ENCODE data around the gene ANKRD13B. TPM values are rescaled to one million over a fixed set of nuclear protein-coding genes. Genes with fewer than 3 reads are reported as not detected.

Gene ANKRD13B
- polyA plus RNA-seq, 1 donor (not counting 4 experiments of a cell fraction or from before 2014, with no cell fraction given): 3.7 TPM

DNA sequence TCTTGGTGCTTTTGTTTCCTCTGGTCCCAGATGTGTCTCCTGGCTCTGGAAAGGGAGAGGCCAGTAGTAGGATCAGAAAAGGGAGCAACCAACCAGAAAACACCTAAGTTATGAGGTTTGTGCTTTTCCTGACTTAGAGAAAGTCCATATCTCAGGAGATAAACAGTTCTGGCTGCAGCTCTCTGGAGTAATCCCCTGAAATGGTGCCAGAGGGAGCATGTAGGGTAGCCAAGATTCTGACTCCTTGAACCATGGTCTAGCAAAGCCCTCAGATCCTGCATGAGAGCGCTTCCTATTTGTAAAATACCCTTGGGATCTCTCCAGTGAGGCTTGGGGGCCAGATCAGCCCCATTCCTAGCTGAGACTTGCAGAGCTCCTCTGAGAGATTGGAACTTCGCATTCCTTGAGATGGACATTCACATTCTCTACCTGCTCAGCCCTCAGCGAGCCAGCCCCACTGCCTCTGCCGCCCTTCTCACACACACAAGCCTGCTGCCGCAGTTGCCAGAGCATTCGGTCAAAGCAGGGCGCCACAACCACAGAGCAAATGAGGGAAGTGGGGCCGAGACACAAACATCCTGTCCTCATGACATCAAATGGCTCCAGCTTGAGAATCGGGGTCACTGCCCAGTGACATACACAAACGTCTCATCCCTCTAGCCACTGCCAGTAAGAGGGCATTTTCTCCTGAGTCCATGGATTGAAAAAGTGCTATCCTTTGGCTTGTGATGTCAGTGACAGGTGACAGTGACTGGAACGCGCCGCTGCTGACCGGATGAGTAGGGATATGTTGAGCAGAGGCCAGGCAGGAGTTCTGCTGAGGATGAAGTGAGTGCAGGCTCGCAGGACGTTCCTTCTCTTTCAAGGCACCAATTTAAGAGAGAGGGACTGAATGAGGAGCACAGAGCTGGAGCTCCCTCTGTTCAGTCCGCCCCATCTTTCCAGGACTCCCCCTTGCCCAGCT lies 31.1 kb upstream of the ANKRD13B start:
- dilution Hi-C loops (cut with MboI; ENCODE audit: extremely low pct_ligation_motif_present, low sequenced_read_pairs): no loop called here
- H3K27me3 ChIP-seq (ENCODE audit: control insufficient read depth, extremely low read depth, insufficient read depth, low read length): no peaks in the 10 kb centered on the region
- no peak overlapping the region for H3K4me2 ChIP-seq (ENCODE audit: control insufficient read depth, extremely low read depth, insufficient read depth, low read depth, low read length)
- TF ChIP-seq, protein P1, sequence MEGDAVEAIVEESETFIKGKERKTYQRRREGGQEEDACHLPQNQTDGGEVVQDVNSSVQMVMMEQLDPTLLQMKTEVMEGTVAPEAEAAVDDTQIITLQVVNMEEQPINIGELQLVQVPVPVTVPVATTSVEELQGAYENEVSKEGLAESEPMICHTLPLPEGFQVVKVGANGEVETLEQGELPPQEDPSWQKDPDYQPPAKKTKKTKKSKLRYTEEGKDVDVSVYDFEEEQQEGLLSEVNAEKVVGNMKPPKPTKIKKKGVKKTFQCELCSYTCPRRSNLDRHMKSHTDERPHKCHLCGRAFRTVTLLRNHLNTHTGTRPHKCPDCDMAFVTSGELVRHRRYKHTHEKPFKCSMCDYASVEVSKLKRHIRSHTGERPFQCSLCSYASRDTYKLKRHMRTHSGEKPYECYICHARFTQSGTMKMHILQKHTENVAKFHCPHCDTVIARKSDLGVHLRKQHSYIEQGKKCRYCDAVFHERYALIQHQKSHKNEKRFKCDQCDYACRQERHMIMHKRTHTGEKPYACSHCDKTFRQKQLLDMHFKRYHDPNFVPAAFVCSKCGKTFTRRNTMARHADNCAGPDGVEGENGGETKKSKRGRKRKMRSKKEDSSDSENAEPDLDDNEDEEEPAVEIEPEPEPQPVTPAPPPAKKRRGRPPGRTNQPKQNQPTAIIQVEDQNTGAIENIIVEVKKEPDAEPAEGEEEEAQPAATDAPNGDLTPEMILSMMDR (optimal IDR thresholded peaks at IDR 0.05 in 1 of 3, IDR thresholded peaks at IDR 0.05 in 1 of 3, conservative IDR thresholded peaks at IDR 0.05 in 1 of 3; ENCODE audit: extremely low read depth in 1 of 3, insufficient read depth in 2 of 3, low read length in 3 of 3): no peak
- no peak for TF ChIP-seq EZH2 (IDR thresholded peaks at IDR 0.05; ENCODE audit: low read length)
- H3K79me2 ChIP-seq (ENCODE audit: control insufficient read depth, insufficient read depth, low read length): no peaks in the 10 kb centered on the region
- peaks cover 0 to 4% of the 10 kb centered on the region in 2 experiments for H3K36me3 ChIP-seq (ENCODE audit: control insufficient read depth in 2 of 2, extremely low read depth in 1 of 2, insufficient read depth in 2 of 2, low read length in 2 of 2)
- no peaks in the 10 kb centered on the region for H3K9me1 ChIP-seq (ENCODE audit: control insufficient read depth, extremely low read depth, insufficient read depth, low read length)
- H3K27ac ChIP-seq (ENCODE audit: control insufficient read depth, insufficient read depth, low read length): no peak overlapping the region
- H3K4me1 ChIP-seq (ENCODE audit: control insufficient read depth, extremely low read depth, insufficient read depth, low read length): peaks cover 10% of the 10 kb centered on the region
- no peaks in the 10 kb centered on the region for H4K20me1 ChIP-seq (ENCODE audit: control insufficient read depth, extremely low read depth, insufficient read depth, low read length)
- DNase-seq (ENCODE audit: low read depth, low spot score) (no peak), FAIRE-seq (no peak)
- H2AFZ ChIP-seq (ENCODE audit: control insufficient read depth, low read length): no peak overlapping the region
- no peak overlapping the region for H3K4me3 ChIP-seq (ENCODE audit: control insufficient read depth in 2 of 3, extremely low read depth in 1 of 3, insufficient read depth in 2 of 3, low read depth in 1 of 3, low read length in 3 of 3)
- no peaks in the 10 kb centered on the region for H3K9me3 ChIP-seq (ENCODE audit: control insufficient read depth, low read depth, low read length)
- H3K9ac ChIP-seq (ENCODE audit: control insufficient read depth, extremely low read depth, insufficient read depth, low read length): no peak overlapping the region

DNA sequence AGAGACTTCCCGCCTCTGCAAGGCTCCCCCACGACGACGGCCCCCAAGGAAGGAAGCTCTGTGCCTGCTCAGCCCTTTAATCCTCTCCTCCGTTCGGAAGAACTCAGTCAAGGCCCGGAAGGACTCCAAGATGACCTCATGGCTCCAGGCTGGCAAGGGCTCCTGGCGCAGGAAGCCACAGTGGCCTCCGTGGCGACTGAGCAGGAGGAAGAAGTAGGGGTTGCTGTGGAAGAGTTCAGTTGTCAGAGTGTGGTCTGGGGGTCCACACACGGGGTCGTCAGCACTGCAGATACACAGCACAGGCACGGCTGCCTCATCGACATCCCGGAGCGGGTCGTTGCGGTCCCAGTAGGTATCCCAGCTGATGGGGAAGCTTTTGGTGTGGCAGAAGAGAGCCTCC lies 30.3 kb upstream of the ANKRD13B start:
- FAIRE-seq (no peak), DNase-seq (ENCODE audit: low read depth, low spot score) (no peak)
- TF ChIP-seq, protein P1 (optimal IDR thresholded peaks at IDR 0.05 in 1 of 3, IDR thresholded peaks at IDR 0.05 in 1 of 3, conservative IDR thresholded peaks at IDR 0.05 in 1 of 3; ENCODE audit: extremely low read depth in 1 of 3, insufficient read depth in 2 of 3, low read length in 3 of 3): no peak
- no peak for TF ChIP-seq EZH2 (IDR thresholded peaks at IDR 0.05; ENCODE audit: low read length)
- Histone ChIP-seq H3K36me3 (ENCODE audit: control insufficient read depth in 2 of 2, extremely low read depth in 1 of 2, insufficient read depth in 2 of 2, low read length in 2 of 2) (peaks cover 0 to 4% of the 10 kb centered on the region in 2 experiments), H3K4me2 (ENCODE audit: control insufficient read depth, extremely low read depth, insufficient read depth, low read depth, low read length) (no peak overlapping the region), H3K27me3 (ENCODE audit: control insufficient read depth, extremely low read depth, insufficient read depth, low read length) (no peaks in the 10 kb centered on the region), H3K9me3 (ENCODE audit: control insufficient read depth, low read depth, low read length) (no peaks in the 10 kb centered on the region), H3K4me1 (ENCODE audit: control insufficient read depth, extremely low read depth, insufficient read depth, low read length) (peaks cover 10% of the 10 kb centered on the region), H3K9me1 (ENCODE audit: control insufficient read depth, extremely low read depth, insufficient read depth, low read length) (no peaks in the 10 kb centered on the region), H3K9ac (ENCODE audit: control insufficient read depth, extremely low read depth, insufficient read depth, low read length) (no peak overlapping the region), H3K79me2 (ENCODE audit: control insufficient read depth, insufficient read depth, low read length) (no peaks in the 10 kb centered on the region), H2AFZ (ENCODE audit: control insufficient read depth, low read length) (no peak overlapping the region), H3K27ac (ENCODE audit: control insufficient read depth, insufficient read depth, low read length) (no peak overlapping the region), H3K4me3 (ENCODE audit: control insufficient read depth in 2 of 3, extremely low read depth in 1 of 3, insufficient read depth in 2 of 3, low read depth in 1 of 3, low read length in 3 of 3) (no peak overlapping the region), H4K20me1 (ENCODE audit: control insufficient read depth, extremely low read depth, insufficient read depth, low read length) (no peaks in the 10 kb centered on the region)
- dilution Hi-C loops (cut with MboI; ENCODE audit: extremely low pct_ligation_motif_present, low sequenced_read_pairs): no loop called here
